ENCODE results near the gene CYP4F11. TPM values are rescaled to one million over a fixed set of nuclear protein-coding genes. Genes with fewer than 3 reads are reported as not detected.
A peak's percentile ranks its signal among the peaks of the same experiment; 100 is the strongest.
"Not testable (repeated sequence)": the region's sequence is repeated elsewhere in the genome, so short reads cannot be mapped to it uniquely, and the experiment has no call there.

CYP4F11 gene
- total RNA-seq, 1 experiment from 2014 or later = 0.21 TPM

- ChIA-PET CTCF (no interaction called here), POLR2A (no interaction called here)
- no peaks in the 10 kb centered on the region for H3K9me3 ChIP-seq (ENCODE audit: control insufficient read depth, insufficient read depth, low read depth, low read length)
- DNase-seq (ENCODE audit: low read depth, low spot score) = no peak
- TF ChIP-seq CTCF (IDR thresholded peaks at IDR 0.05) (no peak), SIN3A (IDR thresholded peaks at IDR 0.05; ENCODE audit: borderline replicate concordance, insufficient read depth, low read depth, low read length) (no peak), REST (IDR thresholded peaks at IDR 0.05; ENCODE audit: insufficient read depth in 1 of 2, low read depth in 2 of 2, low read length in 1 of 2) (no peak), POLR2AphosphoS5 (IDR thresholded peaks at IDR 0.05; ENCODE audit: low read depth, low read length) (no peak), TCF7L2 (IDR thresholded peaks at IDR 0.05; ENCODE audit: low read depth, low read length) (no peak)
- ATAC-seq = peak; percentile 65
- no peak overlapping the region for H3K4me3 ChIP-seq (ENCODE audit: low read depth in 2 of 2, low read length in 2 of 2)
- no peaks in the 10 kb centered on the region for H3K27me3 ChIP-seq (ENCODE audit: control insufficient read depth, insufficient read depth, low read length)
- no peaks in the 10 kb centered on the region for H3K4me1 ChIP-seq (ENCODE audit: control insufficient read depth, insufficient read depth, low read length)
- BruUV-seq (replicated peaks) = no TSS peak
- intact Hi-C loops (cut with micrococcal nuclease; ENCODE audit: unreplicated experiment) (no loop called here), in situ Hi-C loops (cut with HindIII; ENCODE audit: low pct_unique_long_range_greater_than_20kb, low sequenced_read_pairs) (no loop called here)
- H3K36me3 ChIP-seq (ENCODE audit: control insufficient read depth, insufficient read depth, low read length) = no peaks in the 10 kb centered on the region
- no peak overlapping the region for H3K27ac ChIP-seq (ENCODE audit: low read length)
Measured at GRCh38 chr19:15935167-15935702, 906 bp upstream of the CYP4F11 start.

GRCh38 chr19:15933761-15934331, 483 bp downstream of the CYP4F11 start:
- intact Hi-C loops (cut with micrococcal nuclease; ENCODE audit: unreplicated experiment); H3K27me3 ChIP-seq (ENCODE audit: control insufficient read depth, insufficient read depth, low read length); H3K4me3 ChIP-seq (ENCODE audit: low read depth in 2 of 2, low read length in 2 of 2); CTCF ChIA-PET; H3K4me1 ChIP-seq (ENCODE audit: control insufficient read depth, insufficient read depth, low read length); POLR2A ChIA-PET; H3K9me3 ChIP-seq (ENCODE audit: control insufficient read depth, insufficient read depth, low read depth, low read length); DNase-seq (ENCODE audit: low read depth, low spot score); H3K27ac ChIP-seq (ENCODE audit: low read length); in situ Hi-C loops (cut with HindIII; ENCODE audit: low pct_unique_long_range_greater_than_20kb, low sequenced_read_pairs); H3K36me3 ChIP-seq (ENCODE audit: control insufficient read depth, insufficient read depth, low read length); BruUV-seq (replicated peaks); ATAC-seq: not testable (repeated sequence)

GRCh38 chr19:15928321-15928720, 6.0 kb downstream of the CYP4F11 start:
- no peak for DNase-seq (ENCODE audit: low read depth, low spot score)
- intact Hi-C loops (cut with micrococcal nuclease; ENCODE audit: unreplicated experiment) (no loop called here), in situ Hi-C loops (cut with HindIII; ENCODE audit: low pct_unique_long_range_greater_than_20kb, low sequenced_read_pairs) (no loop called here)
- POLR2A ChIA-PET = no interaction called here
- Histone ChIP-seq H3K4me1 (ENCODE audit: control insufficient read depth, insufficient read depth, low read length) (no peaks in the 10 kb centered on the region), H3K4me3 (ENCODE audit: low read depth in 2 of 2, low read length in 2 of 2) (no peak overlapping the region), H3K27ac (ENCODE audit: low read length) (no peak overlapping the region), H3K36me3 (ENCODE audit: control insufficient read depth, insufficient read depth, low read length) (no peaks in the 10 kb centered on the region), H3K27me3 (ENCODE audit: control insufficient read depth, insufficient read depth, low read length) (no peaks in the 10 kb centered on the region; the same call in 1 of the 2 replicates), H3K9me3 (ENCODE audit: control insufficient read depth, insufficient read depth, low read depth, low read length) (no peaks in the 10 kb centered on the region)
- TF ChIP-seq CTCF (IDR thresholded peaks at IDR 0.05) (no peak), SIN3A (IDR thresholded peaks at IDR 0.05; ENCODE audit: borderline replicate concordance, insufficient read depth, low read depth, low read length) (no peak), POLR2AphosphoS5 (IDR thresholded peaks at IDR 0.05; ENCODE audit: low read depth, low read length) (no peak), REST (IDR thresholded peaks at IDR 0.05; ENCODE audit: insufficient read depth in 1 of 2, low read depth in 2 of 2, low read length in 1 of 2) (no peak), TCF7L2 (IDR thresholded peaks at IDR 0.05; ENCODE audit: low read depth, low read length) (no peak)
- ATAC-seq = no peak
- BruUV-seq (replicated peaks) = no TSS peak
- CTCF ChIA-PET = no interaction called here
